ENCODE data around the gene DENND5A. TPM values are rescaled to one million over a fixed set of nuclear protein-coding genes. Genes with fewer than 3 reads are reported as not detected.

Gene DENND5A
- total RNA-seq, 1 experiment from 2014 or later = 37.7 TPM

GRCh38 chr11:9219572-9219971 is 45.6 kb downstream of the DENND5A start:
- intact Hi-C loops (cut with micrococcal nuclease) = no loop called here
- Histone ChIP-seq H3K27me3 (ENCODE audit: low read length) (no peaks in the 10 kb centered on the region), H2AFZ (ENCODE audit: low read length) (no peak overlapping the region), H3F3A (ENCODE audit: low read length, unreplicated experiment) (no peaks in the 10 kb centered on the region), H3K4me2 (ENCODE audit: low read length) (no peak overlapping the region), H3K79me2 (ENCODE audit: low read length) (peaks cover 54% of the 10 kb centered on the region), H3K4me1 (ENCODE audit: insufficient read depth, low read length) (peaks cover 5% of the 10 kb centered on the region; the same call in 1 of the 2 replicates), H3K36me3 (ENCODE audit: low read depth, low read length) (no peaks in the 10 kb centered on the region), H3K27ac (ENCODE audit: low read length) (no peak overlapping the region), H4K20me1 (ENCODE audit: low read length) (peaks cover 3% of the 10 kb centered on the region; the same call in 1 of the 2 replicates), H3K9me3 (ENCODE audit: low read length) (no peaks in the 10 kb centered on the region), H3K4me3 (ENCODE audit: low read length) (no peak overlapping the region), H3K9ac (ENCODE audit: low read length) (no peak overlapping the region), H3K9me2 (replicated peaks; ENCODE audit: low read length) (no peaks in the 10 kb centered on the region)
- no peak for ATAC-seq
- no peak for TF ChIP-seq CTCF (conservative IDR thresholded peaks at IDR 0.05; ENCODE audit: low read depth, low read length)
- no peak for TF ChIP-seq EZH2phosphoT487 (IDR thresholded peaks at IDR 0.05; ENCODE audit: borderline replicate concordance, low read length)
- DNase-seq = no peak
- ChIA-PET CTCF (no interaction called here), POLR2A (ENCODE audit: unreplicated experiment) (interaction anchor here (0.7 kb wide), 1 partner anchor 70 kb away, joined by 3 read pairs; no protein-coding TSS in a partner anchor)
- no TSS peak for BruUV-seq (replicated peaks)

GRCh38 chr11:9219115-9219514 is 46.0 kb downstream of the DENND5A start:
- Histone ChIP-seq H3F3A (ENCODE audit: low read length, unreplicated experiment) (no peaks in the 10 kb centered on the region), H3K27me3 (ENCODE audit: low read length) (no peaks in the 10 kb centered on the region), H3K36me3 (ENCODE audit: low read depth, low read length) (no peaks in the 10 kb centered on the region), H3K4me1 (ENCODE audit: insufficient read depth, low read length) (peaks cover 5% of the 10 kb centered on the region; the same call in 1 of the 2 replicates), H2AFZ (ENCODE audit: low read length) (no peak overlapping the region), H3K4me2 (ENCODE audit: low read length) (no peak overlapping the region), H3K9ac (ENCODE audit: low read length) (no peak overlapping the region), H3K9me3 (ENCODE audit: low read length) (no peaks in the 10 kb centered on the region), H3K79me2 (ENCODE audit: low read length) (peaks cover 54% of the 10 kb centered on the region), H4K20me1 (ENCODE audit: low read length) (peaks cover under 1% of the 10 kb centered on the region; the same call in 1 of the 2 replicates), H3K27ac (ENCODE audit: low read length) (no peak overlapping the region), H3K9me2 (replicated peaks; ENCODE audit: low read length) (no peaks in the 10 kb centered on the region), H3K4me3 (ENCODE audit: low read length) (no peak overlapping the region)
- ATAC-seq (no peak), DNase-seq (no peak)
- no TSS peak for BruUV-seq (replicated peaks)
- ChIA-PET CTCF (no interaction called here), POLR2A (ENCODE audit: unreplicated experiment) (interaction anchor here (0.7 kb wide), 1 partner anchor 71 kb away, joined by 3 read pairs; no protein-coding TSS in a partner anchor)
- intact Hi-C loops (cut with micrococcal nuclease) = no loop called here
- TF ChIP-seq EZH2phosphoT487 (IDR thresholded peaks at IDR 0.05; ENCODE audit: borderline replicate concordance, low read length) = no peak
- TF ChIP-seq CTCF (conservative IDR thresholded peaks at IDR 0.05; ENCODE audit: low read depth, low read length) = no peak

GRCh38 chr11:9214765-9215164 is 50.4 kb downstream of the DENND5A start:
- Histone ChIP-seq H3F3A (ENCODE audit: low read length, unreplicated experiment) (no peaks in the 10 kb centered on the region), H3K9me3 (ENCODE audit: low read length) (no peaks in the 10 kb centered on the region), H3K36me3 (ENCODE audit: low read depth, low read length) (no peaks in the 10 kb centered on the region), H3K27ac (ENCODE audit: low read length) (no peak overlapping the region), H3K27me3 (ENCODE audit: low read length) (no peaks in the 10 kb centered on the region), H3K4me3 (ENCODE audit: low read length) (no peak overlapping the region), H3K79me2 (ENCODE audit: low read length) (peaks cover 70% of the 10 kb centered on the region), H2AFZ (ENCODE audit: low read length) (no peak overlapping the region), H3K4me2 (ENCODE audit: low read length) (no peak overlapping the region), H3K4me1 (ENCODE audit: insufficient read depth, low read length) (peaks cover 11% of the 10 kb centered on the region; the same call in 1 of the 2 replicates), H4K20me1 (ENCODE audit: low read length) (no peaks in the 10 kb centered on the region), H3K9me2 (replicated peaks; ENCODE audit: low read length) (no peaks in the 10 kb centered on the region), H3K9ac (ENCODE audit: low read length) (no peak overlapping the region)
- TF ChIP-seq EZH2 (IDR thresholded peaks at IDR 0.05; ENCODE audit: low read length, unreplicated experiment) (no peak), CTCF (conservative IDR thresholded peaks at IDR 0.05; ENCODE audit: low read depth, low read length) (no peak), EZH2phosphoT487 (IDR thresholded peaks at IDR 0.05; ENCODE audit: borderline replicate concordance, low read length) (no peak)
- BruUV-seq (replicated peaks) = no TSS peak
- DNase-seq (peak; percentile 4), ATAC-seq (0 out of 2 replicates have a peak, but pooled peaks have one; percentile 18)
- POLR2A ChIA-PET (ENCODE audit: unreplicated experiment) = no interaction called here
- CTCF ChIA-PET = no interaction called here
- intact Hi-C loops (cut with micrococcal nuclease) = no loop called here

Data from PC-3 (cell line).